Transverse colon (tissue), 4 donors: ENCODE measurements around the gene PIMREG. TPM values are rescaled to one million over a fixed set of nuclear protein-coding genes. Genes with fewer than 3 reads are reported as not detected.

Source experiments
- DNase-seq: peaks from one replicate; pipeline ENCODE4 v3.0.0-alpha.2; 2019
- H3K27ac ChIP-seq, 4 donors: fragments of 200-600 bp; sonication (generic); 2 replicates each; pipeline ENCODE4 v1.5.1; 2016 to 2018; ENCODE audit warnings: inconsistent platforms in 4 of 4
- H3K27me3 ChIP-seq: fragments of 200-600 bp; sonication (generic); 2 replicates; pipeline ENCODE4 v1.5.1; 2017; ENCODE audit warnings: inconsistent platforms
- H3K36me3 ChIP-seq, 4 donors: fragments of 200-600 bp; sonication (generic); 2 replicates each; pipeline ENCODE4 v1.5.1; 2017 to 2019; ENCODE audit warnings: inconsistent platforms in 4 of 4
- H3K4me1 ChIP-seq, 4 donors: fragments of 200-600 bp; sonication (generic); 2 replicates each; pipeline ENCODE4 v1.5.1; 2017 to 2020; ENCODE audit warnings: inconsistent platforms in 4 of 4
- H3K4me3 ChIP-seq, 4 donors: fragments of 200-600 bp; sonication (generic); 1 replicate in 1 of 4; 2 replicates in 3 of 4; pipeline versions ENCODE4 v1.5.1 to v1.6.1; 2017 to 2019; ENCODE audit warnings: inconsistent platforms in 4 of 4
- H3K9me3 ChIP-seq, 2 donors: fragments of 200-600 bp; sonication (generic); 2 replicates each; pipeline ENCODE4 v1.5.1; 2017 to 2019; ENCODE audit warnings: inconsistent platforms in 2 of 2
- CTCF ChIP-seq, 5 experiments: fragments of 200-600 bp in 3 of 5; fragments of 450-650 bp in 2 of 5; sonication (generic) in 3 of 5; IDR thresholded peaks; 1 replicate in 2 of 5; 2 replicates in 3 of 5; pipeline ENCODE4 v1.5.1; 2016 to 2017; ENCODE audit warnings: antibody characterized with exemption in 5 of 5, inconsistent platforms in 3 of 5, mild to moderate bottlenecking in 2 of 5, moderate library complexity in 1 of 5
- EP300 ChIP-seq: sonication (generic); formaldehyde crosslinking; IDR thresholded peaks from one replicate; pipeline ENCODE4 v1.6.1; 2017; ENCODE audit warnings: antibody characterized with exemption, low read depth
- POLR2A ChIP-seq: fragments of 450-650 bp; IDR thresholded peaks from one replicate; pipeline ENCODE4 v1.6.1; 2016; ENCODE audit warnings: antibody characterized with exemption, mild to moderate bottlenecking, moderate library complexity
- POLR2AphosphoS5 ChIP-seq, 3 donors: sonication (generic); formaldehyde crosslinking; IDR thresholded peaks; one replicate each; pipeline ENCODE4 v1.6.1; 2016; ENCODE audit warnings: antibody characterized with exemption in 3 of 3
- WGBS, 2 donors: methylation state at CpG; one replicate each; pipeline ENCODE4 v1.1.5; 2018; ENCODE audit warnings: low coverage in 1 of 2; 5-methylcytosine and 5-hydroxymethylcytosine counted together
- in situ Hi-C, 4 donors: fragments of 200-750 bp; cut with MboI; loops; one replicate each; pipeline versions ENCODE4 v1.15.0 to v1.15.1; 2017; ENCODE audit warnings: low sequenced_read_pairs in 3 of 4, low pct_ligation_motif_present in 1 of 4, low pct_unique_long_range_greater_than_20kb in 1 of 4
- intact Hi-C: fragments of 100-400 bp; cut with DNase I; formaldehyde crosslinking; loops from one replicate; pipeline ENCODE4 v1.15.1; 2023; ENCODE audit warnings: low total_unique reads
- total RNA-seq, 4 donors: library from RNA; depleted of rRNA; stranded (reverse); fragments of >200 nt; gene quantifications; one replicate each; pipeline ENCODE4 v1.1.0, GENCODE V29; 2016

PIMREG gene
- total RNA-seq, 4 donors from 2014 or later = 0.41 to 8.4 (median 0.79) TPM; not detected in 1

- H3K27ac ChIP-seq = no peak overlapping the region
- no peaks in the 10 kb centered on the region for H3K27me3 ChIP-seq
- no peak overlapping the region for H3K4me3 ChIP-seq
- in situ Hi-C loops = loop anchor here in 3 of 4 donors (25.0 kb wide), 1 partner anchor 164 kb away; the partner anchor contains the start of genes KIAA0753 (in 3 of the 3) and TXNDC17 (in 3 of the 3)
- WGBS, 2 donors = 41% methylated on average over 14 of the region's 14 CpGs; no CpG with 5 or more reads in 1 of the 2 donors
- intact Hi-C loops = loop anchor here (10.0 kb wide), 2 partner anchors 92 to 142 kb away; no protein-coding TSS in a partner anchor
- peak; percentile 83 for DNase-seq
- no peaks in the 10 kb centered on the region for H3K9me3 ChIP-seq
- no peaks in the 10 kb centered on the region for H3K36me3 ChIP-seq
- H3K4me1 ChIP-seq = peaks cover 0 to 3% (median 0%) of the 10 kb centered on the region in 4 donors
- TF ChIP-seq CTCF (IDR thresholded peaks at IDR 0.05) = peak; percentile 92 to 96 (median 94)
- TF ChIP-seq POLR2A = no peak
These were observed 29.0 kb downstream of the PIMREG start for GRCh38 chr17:6473128-6473767.

- DNase-seq = no peak
- peak overlapping the region in 1 of 4 donors; percentile 24 for H3K27ac ChIP-seq
- H3K27me3 ChIP-seq = no peaks in the 10 kb centered on the region
- no peak overlapping the region for H3K4me3 ChIP-seq
- intact Hi-C loops (loop anchor here (10.0 kb wide), 2 partner anchors 90 to 140 kb away; no protein-coding TSS in a partner anchor), in situ Hi-C loops (loop anchor here in 3 of 4 donors (25.0 kb wide), 1 partner anchor 163 kb away; the partner anchor contains the start of genes KIAA0753 (in 3 of the 3) and TXNDC17 (in 3 of the 3))
- no peaks in the 10 kb centered on the region for H3K36me3 ChIP-seq
- H3K4me1 ChIP-seq = peaks cover 0 to 3% (median 0%) of the 10 kb centered on the region in 4 donors
- no peaks in the 10 kb centered on the region for H3K9me3 ChIP-seq
- WGBS, 2 donors = 87 to 88% methylated on average over 12 to 22 of the region's 22 CpGs
- TF ChIP-seq CTCF (IDR thresholded peaks at IDR 0.05) = no peak
- TF ChIP-seq EP300 = no peak
- TF ChIP-seq POLR2A = no peak
- no peak for TF ChIP-seq POLR2AphosphoS5 (IDR thresholded peaks at IDR 0.05)
These were observed 30.1 kb downstream of the PIMREG start for GRCh38 chr17:6474376-6474775.

- H3K27ac ChIP-seq = peak overlapping the region in 1 of 4 donors; percentile 45
- H3K9me3 ChIP-seq = no peaks in the 10 kb centered on the region
- DNase-seq = no peak
- H3K4me3 ChIP-seq = no peak overlapping the region
- H3K27me3 ChIP-seq = no peaks in the 10 kb centered on the region
- H3K4me1 ChIP-seq = peaks cover 0 to 3% (median 0%) of the 10 kb centered on the region in 4 donors
- TF ChIP-seq POLR2A = no peak
- no peak for TF ChIP-seq EP300
- no peak for TF ChIP-seq POLR2AphosphoS5 (IDR thresholded peaks at IDR 0.05)
- TF ChIP-seq CTCF (IDR thresholded peaks at IDR 0.05) = no peak
- H3K36me3 ChIP-seq = no peaks in the 10 kb centered on the region
- 85% methylated on average over 7 of the region's 7 CpGs; no CpG with 5 or more reads in 1 of the 2 donors for WGBS, 2 donors
- intact Hi-C loops = loop anchor here (10.0 kb wide), 2 partner anchors 90 to 140 kb away; no protein-coding TSS in a partner anchor
- in situ Hi-C loops = loop anchor here in 3 of 4 donors (25.0 kb wide), 1 partner anchor 162 kb away; the partner anchor contains the start of genes KIAA0753 (in 3 of the 3) and TXNDC17 (in 3 of the 3)
These were observed 30.7 kb downstream of the PIMREG start for GRCh38 chr17:6474906-6475305.

GRCh38 chr17:6475411-6475810, 31.2 kb downstream of the PIMREG start:
- H3K27me3 ChIP-seq = no peaks in the 10 kb centered on the region
- no peak for TF ChIP-seq POLR2A
- TF ChIP-seq POLR2AphosphoS5 (IDR thresholded peaks at IDR 0.05) = no peak
- no peak for TF ChIP-seq EP300
- TF ChIP-seq CTCF (IDR thresholded peaks at IDR 0.05) = no peak
- H3K27ac ChIP-seq = peak overlapping the region in 1 of 4 donors; percentile 45
- H3K4me3 ChIP-seq = no peak overlapping the region
- 78 to 100% methylated on average over 2 to 4 of the region's 4 CpGs for WGBS, 2 donors
- DNase-seq = no peak
- peaks cover 0 to 3% (median 0%) of the 10 kb centered on the region in 4 donors for H3K4me1 ChIP-seq
- H3K36me3 ChIP-seq = no peaks in the 10 kb centered on the region
- H3K9me3 ChIP-seq = no peaks in the 10 kb centered on the region
- intact Hi-C loops (loop anchor here (10.0 kb wide), 2 partner anchors 89 to 139 kb away; no protein-coding TSS in a partner anchor), in situ Hi-C loops (no loop called here)
